Measurements from ENCODE around the gene FTH1.

Gene FTH1

GRCh38 chr11:61922539-61922938, 44.9 kb downstream of the FTH1 start:
- no peak overlapping the region for H3K4me2 ChIP-seq (ENCODE audit: low read depth, low read length, poor library complexity, severe bottlenecking)
- no peak for TF ChIP-seq CTCF (IDR thresholded peaks at IDR 0.05; ENCODE audit: insufficient read depth, low read length, poor library complexity, severe bottlenecking)
- no peak for TF ChIP-seq EZH2phosphoT487 (conservative IDR thresholded peaks at IDR 0.05; ENCODE audit: low read length)
- H3K9ac ChIP-seq (ENCODE audit: low read length), result no peak overlapping the region
- H2AFZ ChIP-seq (ENCODE audit: low read depth, low read length, severe bottlenecking), result no peak overlapping the region
- no peaks in the 10 kb centered on the region for H3K27me3 ChIP-seq (ENCODE audit: low read length)
- H3K36me3 ChIP-seq (ENCODE audit: low read length), result no peaks in the 10 kb centered on the region
- no peaks in the 10 kb centered on the region for H3K9me2 ChIP-seq (replicated peaks; ENCODE audit: insufficient read depth, low read length)
- H3K79me2 ChIP-seq (ENCODE audit: insufficient read depth, low read length), result no peaks in the 10 kb centered on the region
- H3K9me3 ChIP-seq (ENCODE audit: insufficient read depth, low read length), result no peaks in the 10 kb centered on the region
- H4K20me1 ChIP-seq (ENCODE audit: low read depth, low read length), result no peaks in the 10 kb centered on the region
- H3K4me3 ChIP-seq (ENCODE audit: insufficient read depth, low read length, poor library complexity, severe bottlenecking), result no peak overlapping the region
- H3K27ac ChIP-seq (ENCODE audit: low read depth, low read length), result no peak overlapping the region
- H3F3A ChIP-seq (ENCODE audit: insufficient read depth), result no peaks in the 10 kb centered on the region

GRCh38 chr11:61921446-61921845, 46.0 kb downstream of the FTH1 start:
- no peak overlapping the region for H3K4me3 ChIP-seq (ENCODE audit: insufficient read depth, low read length, poor library complexity, severe bottlenecking)
- no peak overlapping the region for H3K9ac ChIP-seq (ENCODE audit: low read length)
- H3K4me2 ChIP-seq (ENCODE audit: low read depth, low read length, poor library complexity, severe bottlenecking), result no peak overlapping the region
- TF ChIP-seq CTCF (IDR thresholded peaks at IDR 0.05; ENCODE audit: insufficient read depth, low read length, poor library complexity, severe bottlenecking) (no peak), EZH2phosphoT487 (conservative IDR thresholded peaks at IDR 0.05; ENCODE audit: low read length) (no peak)
- H3F3A ChIP-seq (ENCODE audit: insufficient read depth), result no peaks in the 10 kb centered on the region
- no peaks in the 10 kb centered on the region for H3K36me3 ChIP-seq (ENCODE audit: low read length)
- no peaks in the 10 kb centered on the region for H3K79me2 ChIP-seq (ENCODE audit: insufficient read depth, low read length)
- H4K20me1 ChIP-seq (ENCODE audit: low read depth, low read length), result no peaks in the 10 kb centered on the region
- H3K27me3 ChIP-seq (ENCODE audit: low read length), result no peaks in the 10 kb centered on the region
- H2AFZ ChIP-seq (ENCODE audit: low read depth, low read length, severe bottlenecking), result no peak overlapping the region
- H3K27ac ChIP-seq (ENCODE audit: low read depth, low read length), result no peak overlapping the region
- H3K9me3 ChIP-seq (ENCODE audit: insufficient read depth, low read length), result no peaks in the 10 kb centered on the region
- H3K9me2 ChIP-seq (replicated peaks; ENCODE audit: insufficient read depth, low read length), result no peaks in the 10 kb centered on the region

GRCh38 chr11:61919705-61920631, 47.5 kb downstream of the FTH1 start:
- H3K27ac ChIP-seq (ENCODE audit: low read depth, low read length), result no peak overlapping the region
- H3K9me2 ChIP-seq (replicated peaks; ENCODE audit: insufficient read depth, low read length), result no peaks in the 10 kb centered on the region
- H3K4me3 ChIP-seq (ENCODE audit: insufficient read depth, low read length, poor library complexity, severe bottlenecking), result no peak overlapping the region
- H2AFZ ChIP-seq (ENCODE audit: low read depth, low read length, severe bottlenecking), result no peak overlapping the region
- H3K79me2 ChIP-seq (ENCODE audit: insufficient read depth, low read length), result no peaks in the 10 kb centered on the region
- H3K9me3 ChIP-seq (ENCODE audit: insufficient read depth, low read length), result no peaks in the 10 kb centered on the region
- TF ChIP-seq CTCF (IDR thresholded peaks at IDR 0.05; ENCODE audit: insufficient read depth, low read length, poor library complexity, severe bottlenecking), result no peak
- no peak for TF ChIP-seq EZH2phosphoT487 (conservative IDR thresholded peaks at IDR 0.05; ENCODE audit: low read length)
- H3K27me3 ChIP-seq (ENCODE audit: low read length), result no peaks in the 10 kb centered on the region
- H3K36me3 ChIP-seq (ENCODE audit: low read length), result no peaks in the 10 kb centered on the region
- H3K9ac ChIP-seq (ENCODE audit: low read length), result no peak overlapping the region
- no peak overlapping the region for H3K4me2 ChIP-seq (ENCODE audit: low read depth, low read length, poor library complexity, severe bottlenecking)
- H3F3A ChIP-seq (ENCODE audit: insufficient read depth), result no peaks in the 10 kb centered on the region
- no peaks in the 10 kb centered on the region for H4K20me1 ChIP-seq (ENCODE audit: low read depth, low read length)
